HCT116 (cell line): ENCODE data around the gene STIMATE. TPM values are rescaled to one million over a fixed set of nuclear protein-coding genes. Genes with fewer than 3 reads are reported as not detected.

ENCODE experiments used
- ATAC-seq: fragments of 200-7000 bp; cut with Tn5 transposase; 2 replicates; pipeline ENCODE4 v1.9.1; 2020; ENCODE audit warnings: mild to moderate bottlenecking, moderate library complexity
- BruUV-seq: library from RNA; stranded (reverse); fragments of 400-500 nt; replicated peaks from 2 replicates; lab custom pipeline; 2021; lab: Mats Ljungman, UMichigan
- CTCF ChIA-PET: fragments of 300-600 bp; sonication (Branson Sonifier 250); formaldehyde crosslinking; loops from one replicate; lab custom pipeline; 2021; ENCODE audit warnings: antibody characterized with exemption; lab: Charles Lee
- POLR2A ChIA-PET: fragments of 300-600, 350-600 bp; sonication (Branson Sonifier 250); formaldehyde crosslinking; loops from one replicate; lab custom pipeline; 2021; ENCODE audit warnings: antibody characterized with exemption; lab: Charles Lee
- RAD21 ChIA-PET, 2 experiments: fragments of 300-600 bp; sonication (Branson Sonifier 250); formaldehyde crosslinking; loops; one replicate each; lab custom pipeline; 2023; ENCODE audit warnings: low total read pairs in 2 of 2; ENCODE audit not compliant: uncharacterized antibody in 2 of 2, unreplicated experiment in 2 of 2, low non-redundant PET in 1 of 2; lab: Charles Lee
- DNase-seq: peaks from one replicate; pipeline ENCODE4 v3.0.0-alpha.2; 2010; ENCODE audit warnings: low read depth, low spot score
- H2AFZ ChIP-seq: fragments of 200-600 bp; shearing (Covaris generic), sonication (generic); 2 replicates; pipeline ENCODE4 v1.6.1; 2017; ENCODE audit warnings: low read depth, mixed run types, mixed read lengths, antibody characterized with exemption, low read length; ENCODE audit not compliant: poor library complexity, severe bottlenecking
- H3K27ac ChIP-seq: 2 replicates; pipeline ENCODE4 v1.5.1; 2012; ENCODE audit warnings: low read depth, low read length
- H3K27me3 ChIP-seq: fragments of 200-600 bp; sonication (generic); 2 replicates; pipeline ENCODE4 v1.6.1; 2016; ENCODE audit warnings: mixed run types, low read length, mixed read lengths; ENCODE audit not compliant: insufficient read depth
- H3K36me3 ChIP-seq, 2 experiments: fragments of 200-500 bp in 1 of 2; fragments of 200-600 bp in 1 of 2; sonication (Bioruptor generic) in 1 of 2; sonication (generic) in 1 of 2; 2 replicates each; pipeline versions ENCODE4 v1.5.1 to v1.6.1; 2014 to 2016; ENCODE audit warnings: low read length in 2 of 2, inconsistent platforms in 1 of 2, mixed read lengths in 1 of 2, mixed run types in 1 of 2; ENCODE audit not compliant: insufficient read depth in 2 of 2, control insufficient read depth in 1 of 2
- H3K4me1 ChIP-seq, 2 experiments: fragments of 200-600 bp in 1 of 2; sonication (generic) in 1 of 2; 2 replicates each; pipeline versions ENCODE4 v1.5.1 to v1.6.1; 2012 to 2017; ENCODE audit warnings: low read length in 2 of 2, inconsistent platforms in 1 of 2, mild to moderate bottlenecking in 1 of 2, mixed read lengths in 1 of 2, mixed run types in 1 of 2, moderate library complexity in 1 of 2; ENCODE audit not compliant: insufficient read depth in 2 of 2, control insufficient read depth in 1 of 2
- H3K4me2 ChIP-seq: fragments of 200-600 bp; sonication (generic); 2 replicates; pipeline ENCODE4 v1.6.1; 2017; ENCODE audit warnings: mixed run types, low read length, mixed read lengths
- H3K4me3 ChIP-seq, 2 experiments: fragments of 200-600 bp in 1 of 2; sonication (generic) in 1 of 2; replicated peaks in 1 of 2; 2 replicates each; pipeline ENCODE4 v1.5.1; 2011 to 2016; ENCODE audit warnings: low read length in 2 of 2, control low read depth in 1 of 2, low read depth in 1 of 2, mild to moderate bottlenecking in 1 of 2, mixed read lengths in 1 of 2, mixed run types in 1 of 2
- H3K79me2 ChIP-seq: fragments of 200-600 bp; sonication (generic); 2 replicates; pipeline ENCODE4 v1.6.1; 2017; ENCODE audit warnings: mild to moderate bottlenecking, mixed run types, low read length, moderate library complexity, mixed read lengths; ENCODE audit not compliant: insufficient read depth
- H3K9ac ChIP-seq: fragments of 200-600 bp; sonication (generic); 2 replicates; pipeline ENCODE4 v1.6.1; 2016; ENCODE audit warnings: low read length, mixed read lengths
- H3K9me2 ChIP-seq: fragments of 200-600 bp; sonication (generic), shearing (Covaris generic); 2 replicates; pipeline ENCODE4 v1.6.1; 2017; ENCODE audit warnings: mixed run types, mild to moderate bottlenecking, moderate library complexity; ENCODE audit not compliant: insufficient read depth
- H3K9me3 ChIP-seq, 2 experiments: fragments of 200-500 bp in 1 of 2; fragments of 200-600 bp in 1 of 2; sonication (Bioruptor generic) in 1 of 2; sonication (generic) in 1 of 2; 2 replicates each; pipeline ENCODE4 v1.6.1; 2014 to 2017; ENCODE audit warnings: low read length in 2 of 2, mixed read lengths in 2 of 2, inconsistent platforms in 1 of 2, low read depth in 1 of 2, mild to moderate bottlenecking in 1 of 2, mixed run types in 1 of 2, moderate library complexity in 1 of 2; ENCODE audit not compliant: control insufficient read depth in 1 of 2, insufficient read depth in 1 of 2
- H4K20me1 ChIP-seq: fragments of 200-600 bp; sonication (generic), shearing (Covaris generic); 2 replicates; pipeline ENCODE4 v1.6.1; 2017; ENCODE audit warnings: mixed run types, mild to moderate bottlenecking, moderate library complexity; ENCODE audit not compliant: insufficient read depth
- CBX3 ChIP-seq: IDR thresholded peaks from 2 replicates; pipeline ENCODE4 v1.6.1; 2012; ENCODE audit warnings: low read depth
- ELF1 ChIP-seq: IDR thresholded peaks from 2 replicates; pipeline ENCODE4 v1.6.1; 2012; ENCODE audit warnings: low read depth, borderline replicate concordance
- EZH2 ChIP-seq: fragments of 200-600 bp; sonication (generic); IDR thresholded peaks from 2 replicates; pipeline ENCODE4 v1.6.1; 2017; ENCODE audit warnings: antibody characterized with exemption, mixed run types
- EZH2phosphoT487 ChIP-seq: fragments of 200-600 bp; IDR thresholded peaks from 2 replicates; pipeline ENCODE4 v1.6.1; 2018; ENCODE audit warnings: antibody characterized with exemption, borderline replicate concordance
- FOSL1 ChIP-seq: IDR thresholded peaks from 2 replicates; pipeline ENCODE4 v1.6.1; 2012; ENCODE audit warnings: low read depth
- POLR2A ChIP-seq: IDR thresholded peaks from 2 replicates; pipeline ENCODE4 v1.7.0; 2011; ENCODE audit warnings: borderline replicate concordance; ENCODE audit not compliant: insufficient read depth, insufficient read length; ENCODE audit errors: extremely low read depth
- POLR2AphosphoS5 ChIP-seq: IDR thresholded peaks from 2 replicates; pipeline ENCODE4 v1.6.1; 2011; ENCODE audit warnings: mild to moderate bottlenecking, low read depth, low read length, moderate library complexity
- SIN3A ChIP-seq: IDR thresholded peaks from 2 replicates; pipeline ENCODE4 v1.6.1; 2012; ENCODE audit warnings: low read depth
- SP1 ChIP-seq: IDR thresholded peaks from 2 replicates; pipeline ENCODE4 v1.6.1; 2012; ENCODE audit warnings: low read depth
- SRF ChIP-seq: IDR thresholded peaks from 2 replicates; pipeline ENCODE4 v1.6.1; 2012; ENCODE audit warnings: low read depth
- TCF7L2 ChIP-seq: IDR thresholded peaks from 2 replicates; pipeline ENCODE4 v1.7.0; 2011; ENCODE audit warnings: borderline replicate concordance, inconsistent platforms; ENCODE audit not compliant: insufficient read depth, insufficient read length; ENCODE audit errors: extremely low read depth
- YY1 ChIP-seq: IDR thresholded peaks from 2 replicates; pipeline ENCODE4 v1.6.1; 2011; ENCODE audit warnings: low read length, low read depth, moderate library complexity, mild to moderate bottlenecking; ENCODE audit not compliant: insufficient replicate concordance; ENCODE audit errors: extremely low read depth
- intact Hi-C: fragments of 100-400 bp; cut with micrococcal nuclease; formaldehyde crosslinking; loops from 2 replicates; pipeline ENCODE4 v1.10.0; 2022
- total RNA-seq: library from RNA; stranded (reverse); gene quantifications from one replicate; pipeline ENCODE4 v1.2.1, GENCODE V29; 2021; ENCODE audit not compliant: unreplicated experiment
- TF ChIP-seq, protein P1 (sequence below), 3 experiments: fragments of 200-600 bp in 1 of 3; sonication (generic) in 1 of 3; IDR thresholded peaks in 2 of 3; conservative IDR thresholded peaks in 1 of 3; 2 replicates each; pipeline ENCODE4 v1.5.1; 2012 to 2017; ENCODE audit warnings: low read depth in 2 of 3, low read length in 2 of 3, antibody characterized with exemption in 1 of 3, borderline replicate concordance in 1 of 3, control low read depth in 1 of 3, mild to moderate bottlenecking in 1 of 3, mixed read lengths in 1 of 3, mixed run types in 1 of 3, moderate library complexity in 1 of 3; ENCODE audit not compliant: insufficient read depth in 1 of 3
- TF ChIP-seq, protein P2 (sequence below): IDR thresholded peaks from 2 replicates; pipeline ENCODE4 v1.6.1; 2012
- TF ChIP-seq, protein P3 (sequence below): IDR thresholded peaks from 2 replicates; pipeline ENCODE4 v1.6.1; 2012
- TF ChIP-seq, protein P4 (sequence below): IDR thresholded peaks from 2 replicates; pipeline ENCODE4 v1.6.1; 2011; ENCODE audit warnings: mild to moderate bottlenecking, low read length, moderate library complexity; ENCODE audit not compliant: insufficient replicate concordance; ENCODE audit errors: extremely low read depth

STIMATE gene
- total RNA-seq, 1 experiment from 2014 or later, result 20.2 TPM

DNA sequence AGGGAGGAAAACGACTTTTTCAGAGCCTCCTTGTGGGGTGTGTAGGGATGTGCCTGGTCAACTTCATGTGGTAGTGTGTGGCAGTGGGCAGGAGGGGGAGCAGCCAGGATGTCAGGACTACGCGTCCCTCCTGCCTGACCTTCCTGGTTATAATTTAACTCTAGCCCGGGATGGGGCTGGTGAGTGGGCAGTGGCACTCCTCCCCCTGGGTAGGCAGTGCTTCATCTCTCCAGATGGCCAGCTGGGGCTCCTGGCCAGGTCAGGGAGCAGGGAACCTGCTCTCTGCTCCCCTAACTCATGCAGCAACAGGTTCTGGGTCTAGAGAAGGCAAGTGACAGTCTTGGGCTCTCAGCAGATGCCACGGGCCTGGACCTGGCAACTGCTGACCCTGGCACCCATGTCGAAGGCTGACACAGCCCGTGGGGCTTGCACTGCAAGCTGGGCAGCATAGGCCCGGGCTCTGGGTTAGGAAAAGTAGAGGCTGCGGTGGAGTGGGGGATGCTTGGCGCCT, 69.4 kb downstream of the STIMATE start:
- no peak overlapping the region for H3K4me2 ChIP-seq
- ATAC-seq (no peak), DNase-seq (no peak)
- CTCF ChIA-PET, result no interaction called here
- H3K9ac ChIP-seq, result no peak overlapping the region
- H3K79me2 ChIP-seq, result no peaks in the 10 kb centered on the region
- BruUV-seq, result no TSS peak
- RAD21 ChIA-PET, result no interaction called here
- H3K9me2 ChIP-seq, result no peaks in the 10 kb centered on the region
- H3K27me3 ChIP-seq, result no peaks in the 10 kb centered on the region
- no peak overlapping the region for H3K4me3 ChIP-seq
- intact Hi-C loops, result no loop called here
- no peaks in the 10 kb centered on the region for H3K36me3 ChIP-seq
- TF ChIP-seq, protein P1, sequence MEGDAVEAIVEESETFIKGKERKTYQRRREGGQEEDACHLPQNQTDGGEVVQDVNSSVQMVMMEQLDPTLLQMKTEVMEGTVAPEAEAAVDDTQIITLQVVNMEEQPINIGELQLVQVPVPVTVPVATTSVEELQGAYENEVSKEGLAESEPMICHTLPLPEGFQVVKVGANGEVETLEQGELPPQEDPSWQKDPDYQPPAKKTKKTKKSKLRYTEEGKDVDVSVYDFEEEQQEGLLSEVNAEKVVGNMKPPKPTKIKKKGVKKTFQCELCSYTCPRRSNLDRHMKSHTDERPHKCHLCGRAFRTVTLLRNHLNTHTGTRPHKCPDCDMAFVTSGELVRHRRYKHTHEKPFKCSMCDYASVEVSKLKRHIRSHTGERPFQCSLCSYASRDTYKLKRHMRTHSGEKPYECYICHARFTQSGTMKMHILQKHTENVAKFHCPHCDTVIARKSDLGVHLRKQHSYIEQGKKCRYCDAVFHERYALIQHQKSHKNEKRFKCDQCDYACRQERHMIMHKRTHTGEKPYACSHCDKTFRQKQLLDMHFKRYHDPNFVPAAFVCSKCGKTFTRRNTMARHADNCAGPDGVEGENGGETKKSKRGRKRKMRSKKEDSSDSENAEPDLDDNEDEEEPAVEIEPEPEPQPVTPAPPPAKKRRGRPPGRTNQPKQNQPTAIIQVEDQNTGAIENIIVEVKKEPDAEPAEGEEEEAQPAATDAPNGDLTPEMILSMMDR (IDR thresholded peaks at IDR 0.05 in 2 of 3, conservative IDR thresholded peaks at IDR 0.05 in 1 of 3; ENCODE audit: borderline replicate concordance in 1 of 3, insufficient read depth in 1 of 3, low read depth in 2 of 3, low read length in 2 of 3), result no peak
- TF ChIP-seq, protein P2, sequence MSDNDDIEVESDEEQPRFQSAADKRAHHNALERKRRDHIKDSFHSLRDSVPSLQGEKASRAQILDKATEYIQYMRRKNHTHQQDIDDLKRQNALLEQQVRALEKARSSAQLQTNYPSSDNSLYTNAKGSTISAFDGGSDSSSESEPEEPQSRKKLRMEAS, result no peak
- no peak for TF ChIP-seq ELF1
- no peak for TF ChIP-seq YY1
- TF ChIP-seq SRF, result no peak
- TF ChIP-seq SIN3A, result no peak
- TF ChIP-seq, protein P3, sequence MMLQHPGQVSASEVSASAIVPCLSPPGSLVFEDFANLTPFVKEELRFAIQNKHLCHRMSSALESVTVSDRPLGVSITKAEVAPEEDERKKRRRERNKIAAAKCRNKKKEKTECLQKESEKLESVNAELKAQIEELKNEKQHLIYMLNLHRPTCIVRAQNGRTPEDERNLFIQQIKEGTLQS, result no peak
- no peak for TF ChIP-seq FOSL1
- no peak for TF ChIP-seq POLR2AphosphoS5
- no peak for TF ChIP-seq CBX3
- TF ChIP-seq, protein P4, sequence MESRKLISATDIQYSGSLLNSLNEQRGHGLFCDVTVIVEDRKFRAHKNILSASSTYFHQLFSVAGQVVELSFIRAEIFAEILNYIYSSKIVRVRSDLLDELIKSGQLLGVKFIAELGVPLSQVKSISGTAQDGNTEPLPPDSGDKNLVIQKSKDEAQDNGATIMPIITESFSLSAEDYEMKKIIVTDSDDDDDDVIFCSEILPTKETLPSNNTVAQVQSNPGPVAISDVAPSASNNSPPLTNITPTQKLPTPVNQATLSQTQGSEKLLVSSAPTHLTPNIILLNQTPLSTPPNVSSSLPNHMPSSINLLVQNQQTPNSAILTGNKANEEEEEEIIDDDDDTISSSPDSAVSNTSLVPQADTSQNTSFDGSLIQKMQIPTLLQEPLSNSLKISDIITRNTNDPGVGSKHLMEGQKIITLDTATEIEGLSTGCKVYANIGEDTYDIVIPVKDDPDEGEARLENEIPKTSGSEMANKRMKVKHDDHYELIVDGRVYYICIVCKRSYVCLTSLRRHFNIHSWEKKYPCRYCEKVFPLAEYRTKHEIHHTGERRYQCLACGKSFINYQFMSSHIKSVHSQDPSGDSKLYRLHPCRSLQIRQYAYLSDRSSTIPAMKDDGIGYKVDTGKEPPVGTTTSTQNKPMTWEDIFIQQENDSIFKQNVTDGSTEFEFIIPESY, result no peak
- no peak for TF ChIP-seq SP1
- TF ChIP-seq TCF7L2, result no peak
- no peak for TF ChIP-seq EZH2phosphoT487
- no peak for TF ChIP-seq EZH2
- TF ChIP-seq POLR2A, result no peak
- no peaks in the 10 kb centered on the region for H3K9me3 ChIP-seq
- POLR2A ChIA-PET, result no interaction called here
- H3K4me1 ChIP-seq, result peaks cover 20 to 22% of the 10 kb centered on the region in 2 experiments
- H2AFZ ChIP-seq, result no peak overlapping the region
- no peaks in the 10 kb centered on the region for H4K20me1 ChIP-seq
- H3K27ac ChIP-seq, result no peak overlapping the region
